ENCODE measurements around the gene KCNJ6. TPM values are rescaled to one million over a fixed set of nuclear protein-coding genes. Genes with fewer than 3 reads are reported as not detected.

KCNJ6 gene
- total and polyA plus RNA-seq, 10 of the 15 experiments (the other 5 are each of a cell fraction or from before 2014, with no cell fraction given), result 0.03 to 0.07 (median 0.04) TPM; not detected in 7

GRCh38 chr21:37944496-37944895, 28.2 kb upstream of the KCNJ6 start:
- ChIA-PET POLR2A (no interaction called here), CTCF (no interaction called here), RAD21 (ENCODE audit: unreplicated experiment) (no interaction called here), SMC1A (ENCODE audit: uncharacterized antibody, unreplicated experiment) (no interaction called here)
- Histone ChIP-seq H2AFZ (ENCODE audit: control insufficient read depth, low read depth, low read length) (no peak overlapping the region), H3K27me3 (replicated peaks in 1 of 2; ENCODE audit: control insufficient read depth in 2 of 2, insufficient read depth in 2 of 2, low read length in 1 of 2) (no peaks in the 10 kb centered on the region), H3K4me2 (ENCODE audit: control insufficient read depth, insufficient read depth) (no peak overlapping the region), H3K9me3 (replicated peaks; ENCODE audit: control insufficient read depth, insufficient read depth, low read length) (no peaks in the 10 kb centered on the region), H3K4me1 (ENCODE audit: control insufficient read depth, insufficient read depth, low read length) (no peaks in the 10 kb centered on the region), H3K27ac (ENCODE audit: control insufficient read depth, insufficient read depth) (no peak overlapping the region), H3K4me3 (no peak overlapping the region), H3K36me3 (ENCODE audit: control insufficient read depth in 2 of 2, insufficient read depth in 2 of 2, low read length in 1 of 2) (no peaks in the 10 kb centered on the region), H3K79me2 (ENCODE audit: control insufficient read depth, insufficient read depth, low read length) (no peaks in the 10 kb centered on the region), H3K9ac (ENCODE audit: control insufficient read depth, insufficient read depth, low read length) (no peak overlapping the region), H4K20me1 (ENCODE audit: control insufficient read depth, insufficient read depth) (no peaks in the 10 kb centered on the region)
- intact Hi-C loops (cut with micrococcal nuclease; ENCODE audit: unreplicated experiment) (no loop called here), in situ Hi-C loops (cut with MboI) (no loop called here)
- FAIRE-seq, result no peak
- BruUV-seq (replicated peaks), result no TSS peak
- DNase-seq (ENCODE audit: low read depth, low spot score), result no peak
- 45% methylated on average over 5 of the region's 5 CpGs for WGBS (ENCODE audit: insufficient coverage, insufficient replicate concordance, low lambda C conversion rate, missing lambda C conversion rate)
- TF ChIP-seq CHD4 (IDR thresholded peaks at IDR 0.05) (no peak), REST (IDR thresholded peaks at IDR 0.05; ENCODE audit: low read depth, low read length) (no peak), PAX5 (IDR thresholded peaks at IDR 0.05; ENCODE audit: borderline replicate concordance, low read depth, low read length) (no peak), BCLAF1 (IDR thresholded peaks at IDR 0.05) (no peak), NR2C2 (IDR thresholded peaks at IDR 0.05; ENCODE audit: borderline replicate concordance, control insufficient read depth, insufficient read length, low read depth) (no peak)
- ATAC-seq, result no peak

All from GM12878 (cell line).